ENCODE results near the gene TTC21B. TPM values are rescaled to one million over a fixed set of nuclear protein-coding genes. Genes with fewer than 3 reads are reported as not detected.

TTC21B gene
- total RNA-seq, 2 experiments from 2014 or later, result 16.5 to 17.1 TPM

- H3K36me3 Mint-ChIP-seq (ENCODE audit: low read depth), result peaks cover 22% of the 10 kb centered on the region
- no peaks in the 10 kb centered on the region for H3K27me3 Mint-ChIP-seq
- no peak for DNase-seq
- peaks cover 7% of the 10 kb centered on the region for H3K4me1 Mint-ChIP-seq
- POLR2A ChIA-PET, result no interaction called here
- no peak overlapping the region for H3K4me3 Mint-ChIP-seq
- H3K27ac Mint-ChIP-seq, result no peak overlapping the region
- CTCF ChIA-PET, result interaction anchor here (0.5 kb wide), 1 partner anchor 9 kb away, joined by 3 read pairs; no protein-coding TSS in a partner anchor
- no peaks in the 10 kb centered on the region for H3K9me3 Mint-ChIP-seq
Measured at GRCh38 chr2:165909466-165909865, 44.1 kb downstream of the TTC21B start.

GRCh38 chr2:165905854-165906253 is 47.7 kb downstream of the TTC21B start:
- no peaks in the 10 kb centered on the region for H3K9me3 Mint-ChIP-seq
- H3K4me1 Mint-ChIP-seq, result peaks cover 17% of the 10 kb centered on the region
- ChIA-PET CTCF (no interaction called here), POLR2A (no interaction called here)
- no peak overlapping the region for H3K27ac Mint-ChIP-seq
- H3K27me3 Mint-ChIP-seq, result no peaks in the 10 kb centered on the region
- no peak overlapping the region for H3K4me3 Mint-ChIP-seq
- DNase-seq, result no peak
- H3K36me3 Mint-ChIP-seq (ENCODE audit: low read depth), result peaks cover 15% of the 10 kb centered on the region

GRCh38 chr2:165905269-165905668 is 48.3 kb downstream of the TTC21B start:
- ChIA-PET POLR2A (no interaction called here), CTCF (interaction anchor here (1.3 kb wide), 1 partner anchor 14 kb away, joined by 3 read pairs; no protein-coding TSS in a partner anchor)
- no peak for DNase-seq
- H3K9me3 Mint-ChIP-seq, result no peaks in the 10 kb centered on the region
- H3K36me3 Mint-ChIP-seq (ENCODE audit: low read depth), result peaks cover 15% of the 10 kb centered on the region
- no peak overlapping the region for H3K27ac Mint-ChIP-seq
- H3K4me1 Mint-ChIP-seq, result peaks cover 17% of the 10 kb centered on the region
- no peak overlapping the region for H3K4me3 Mint-ChIP-seq
- H3K27me3 Mint-ChIP-seq, result no peaks in the 10 kb centered on the region

- no peak for DNase-seq
- Mint-ChIP-seq H3K4me1 (peaks cover 17% of the 10 kb centered on the region), H3K9me3 (no peaks in the 10 kb centered on the region), H3K27me3 (no peaks in the 10 kb centered on the region), H3K36me3 (ENCODE audit: low read depth) (peaks cover 18% of the 10 kb centered on the region), H3K4me3 (no peak overlapping the region), H3K27ac (no peak overlapping the region)
- CTCF ChIA-PET, result interaction anchor here (1.1 to 1.4 kb wide), 3 partner anchors 15 to 49 kb away, joined by 3 to 4 read pairs (median 4); partner anchors contain the start of gene TTC21B
- POLR2A ChIA-PET, result no interaction called here
Measured at GRCh38 chr2:165904432-165904831, 49.1 kb downstream of the TTC21B start.

- ChIA-PET POLR2A (interaction anchor here (1.3 kb wide), 1 partner anchor 50 kb away, joined by 3 read pairs; no protein-coding TSS in a partner anchor), CTCF (interaction anchor here (1.1 to 1.4 kb wide), 2 partner anchors 29 to 50 kb away, joined by 4 read pairs; partner anchors contain the start of gene TTC21B)
- peaks cover 17% of the 10 kb centered on the region for H3K4me1 Mint-ChIP-seq
- H3K36me3 Mint-ChIP-seq (ENCODE audit: low read depth), result peaks cover 24% of the 10 kb centered on the region
- DNase-seq, result no peak
- H3K9me3 Mint-ChIP-seq, result no peaks in the 10 kb centered on the region
- H3K4me3 Mint-ChIP-seq, result no peak overlapping the region
- no peak overlapping the region for H3K27ac Mint-ChIP-seq
- H3K27me3 Mint-ChIP-seq, result no peaks in the 10 kb centered on the region
Measured at GRCh38 chr2:165903406-165903805, 50.2 kb downstream of the TTC21B start.

- DNase-seq, result no peak
- H3K27me3 Mint-ChIP-seq, result no peaks in the 10 kb centered on the region
- peak overlapping the region; percentile 47 for H3K27ac Mint-ChIP-seq
- POLR2A ChIA-PET, result interaction anchor here (1.3 kb wide), 1 partner anchor 50 kb away, joined by 3 read pairs; no protein-coding TSS in a partner anchor
- H3K36me3 Mint-ChIP-seq (ENCODE audit: low read depth), result peaks cover 29% of the 10 kb centered on the region
- CTCF ChIA-PET, result no interaction called here
- H3K4me3 Mint-ChIP-seq, result peak overlapping the region; percentile 26
- H3K4me1 Mint-ChIP-seq, result peaks cover 17% of the 10 kb centered on the region
- H3K9me3 Mint-ChIP-seq, result no peaks in the 10 kb centered on the region
Measured at GRCh38 chr2:165902934-165903333, 50.6 kb downstream of the TTC21B start.

- H3K9me3 Mint-ChIP-seq, result no peaks in the 10 kb centered on the region
- H3K36me3 Mint-ChIP-seq (ENCODE audit: low read depth), result peaks cover 36% of the 10 kb centered on the region
- peaks cover 17% of the 10 kb centered on the region for H3K4me1 Mint-ChIP-seq
- ChIA-PET CTCF (interaction anchor here (0.7 to 1.2 kb wide), 2 partner anchors 9 to 10 kb away, joined by 3 read pairs; no protein-coding TSS in a partner anchor), POLR2A (no interaction called here)
- no peaks in the 10 kb centered on the region for H3K27me3 Mint-ChIP-seq
- H3K27ac Mint-ChIP-seq, result no peak overlapping the region
- H3K4me3 Mint-ChIP-seq, result no peak overlapping the region
- DNase-seq, result no peak
Measured at GRCh38 chr2:165901620-165902298, 51.8 kb downstream of the TTC21B start.

- Mint-ChIP-seq H3K4me3 (no peak overlapping the region), H3K4me1 (peaks cover 10% of the 10 kb centered on the region), H3K27ac (no peak overlapping the region), H3K27me3 (no peaks in the 10 kb centered on the region), H3K36me3 (ENCODE audit: low read depth) (peaks cover 34% of the 10 kb centered on the region), H3K9me3 (no peaks in the 10 kb centered on the region)
- no peak for DNase-seq
- POLR2A ChIA-PET, result no interaction called here
- CTCF ChIA-PET, result no interaction called here
Measured at GRCh38 chr2:165899311-165899710, 54.3 kb downstream of the TTC21B start.

GRCh38 chr2:165898381-165898780 is 55.2 kb downstream of the TTC21B start:
- CTCF ChIA-PET, result no interaction called here

GRCh38 chr2:165897726-165898125 is 55.9 kb downstream of the TTC21B start:
- Mint-ChIP-seq H3K36me3 (ENCODE audit: low read depth) (peaks cover 36% of the 10 kb centered on the region), H3K27ac (no peak overlapping the region), H3K4me1 (peaks cover 4% of the 10 kb centered on the region), H3K4me3 (no peak overlapping the region), H3K27me3 (no peaks in the 10 kb centered on the region), H3K9me3 (no peaks in the 10 kb centered on the region)
- ChIA-PET POLR2A (no interaction called here), CTCF (no interaction called here)
- DNase-seq, result no peak

More at GRCh38 chr2:165898381-165898780, 55.2 kb downstream of the TTC21B start:
- Mint-ChIP-seq H3K27ac (no peak overlapping the region), H3K4me3 (no peak overlapping the region), H3K9me3 (no peaks in the 10 kb centered on the region), H3K4me1 (peaks cover 10% of the 10 kb centered on the region), H3K27me3 (no peaks in the 10 kb centered on the region), H3K36me3 (ENCODE audit: low read depth) (peaks cover 41% of the 10 kb centered on the region)
- POLR2A ChIA-PET, result no interaction called here
- no peak for DNase-seq

- no peaks in the 10 kb centered on the region for H3K9me3 Mint-ChIP-seq
- CTCF ChIA-PET, result no interaction called here
- H3K36me3 Mint-ChIP-seq (ENCODE audit: low read depth), result peaks cover 38% of the 10 kb centered on the region
- peaks cover 2% of the 10 kb centered on the region for H3K4me1 Mint-ChIP-seq
- no peak for DNase-seq
- no peaks in the 10 kb centered on the region for H3K27me3 Mint-ChIP-seq
- H3K27ac Mint-ChIP-seq, result no peak overlapping the region
- POLR2A ChIA-PET, result no interaction called here
- no peak overlapping the region for H3K4me3 Mint-ChIP-seq
Measured at GRCh38 chr2:165897074-165897473, 56.5 kb downstream of the TTC21B start.

- H3K27ac Mint-ChIP-seq, result no peak overlapping the region
- ChIA-PET CTCF (no interaction called here), POLR2A (no interaction called here)
- H3K9me3 Mint-ChIP-seq, result no peaks in the 10 kb centered on the region
- peaks cover 38% of the 10 kb centered on the region for H3K36me3 Mint-ChIP-seq (ENCODE audit: low read depth)
- no peak overlapping the region for H3K4me3 Mint-ChIP-seq
- no peak for DNase-seq
- H3K4me1 Mint-ChIP-seq, result no peaks in the 10 kb centered on the region
- no peaks in the 10 kb centered on the region for H3K27me3 Mint-ChIP-seq
Measured at GRCh38 chr2:165895974-165896373, 57.6 kb downstream of the TTC21B start.

- Mint-ChIP-seq H3K4me3 (no peak overlapping the region), H3K36me3 (ENCODE audit: low read depth) (peaks cover 42% of the 10 kb centered on the region), H3K27me3 (no peaks in the 10 kb centered on the region), H3K9me3 (no peaks in the 10 kb centered on the region), H3K4me1 (no peaks in the 10 kb centered on the region), H3K27ac (no peak overlapping the region)
- POLR2A ChIA-PET, result no interaction called here
- DNase-seq, result no peak
- CTCF ChIA-PET, result interaction anchor here (0.8 to 1.4 kb wide), 3 partner anchors 8 to 60 kb away, joined by 3 read pairs; partner anchors contain the start of gene TTC21B
Measured at GRCh38 chr2:165893556-165893955, 60.0 kb downstream of the TTC21B start.

- H3K27me3 Mint-ChIP-seq, result no peaks in the 10 kb centered on the region
- no peak overlapping the region for H3K4me3 Mint-ChIP-seq
- DNase-seq, result no peak
- CTCF ChIA-PET, result interaction anchor here (0.8 to 1.4 kb wide), 3 partner anchors 9 to 61 kb away, joined by 3 read pairs; partner anchors contain the start of gene TTC21B
- H3K27ac Mint-ChIP-seq, result no peak overlapping the region
- H3K4me1 Mint-ChIP-seq, result no peaks in the 10 kb centered on the region
- H3K9me3 Mint-ChIP-seq, result no peaks in the 10 kb centered on the region
- POLR2A ChIA-PET, result no interaction called here
- H3K36me3 Mint-ChIP-seq (ENCODE audit: low read depth), result peaks cover 32% of the 10 kb centered on the region
Measured at GRCh38 chr2:165892526-165892925, 61.0 kb downstream of the TTC21B start.
